Measurements from ENCODE around the gene MELK. TPM values are rescaled to one million over a fixed set of nuclear protein-coding genes. Genes with fewer than 3 reads are reported as not detected.

Gene MELK
- total RNA-seq, 1 donor from 2014 or later, result 11.0 TPM

DNA sequence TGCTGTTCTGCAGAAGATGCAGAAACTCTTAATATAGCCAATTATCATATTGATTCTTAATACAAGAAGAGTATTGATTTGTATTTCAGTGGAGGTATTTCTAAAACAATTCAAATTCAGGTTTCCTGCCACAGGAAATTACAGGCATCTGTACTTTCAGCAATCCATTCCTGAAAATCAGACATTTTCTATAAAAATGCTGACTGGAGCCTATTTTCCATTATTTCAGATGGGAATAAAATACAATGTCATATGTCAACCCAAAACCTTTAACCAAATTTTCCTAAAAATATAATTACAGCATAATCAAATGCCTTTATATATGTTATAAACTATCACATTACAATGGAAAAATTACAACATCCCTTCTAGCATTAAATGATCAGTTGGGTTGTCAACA lies 131.5 kb downstream of the MELK start:
- TF ChIP-seq, protein P1, sequence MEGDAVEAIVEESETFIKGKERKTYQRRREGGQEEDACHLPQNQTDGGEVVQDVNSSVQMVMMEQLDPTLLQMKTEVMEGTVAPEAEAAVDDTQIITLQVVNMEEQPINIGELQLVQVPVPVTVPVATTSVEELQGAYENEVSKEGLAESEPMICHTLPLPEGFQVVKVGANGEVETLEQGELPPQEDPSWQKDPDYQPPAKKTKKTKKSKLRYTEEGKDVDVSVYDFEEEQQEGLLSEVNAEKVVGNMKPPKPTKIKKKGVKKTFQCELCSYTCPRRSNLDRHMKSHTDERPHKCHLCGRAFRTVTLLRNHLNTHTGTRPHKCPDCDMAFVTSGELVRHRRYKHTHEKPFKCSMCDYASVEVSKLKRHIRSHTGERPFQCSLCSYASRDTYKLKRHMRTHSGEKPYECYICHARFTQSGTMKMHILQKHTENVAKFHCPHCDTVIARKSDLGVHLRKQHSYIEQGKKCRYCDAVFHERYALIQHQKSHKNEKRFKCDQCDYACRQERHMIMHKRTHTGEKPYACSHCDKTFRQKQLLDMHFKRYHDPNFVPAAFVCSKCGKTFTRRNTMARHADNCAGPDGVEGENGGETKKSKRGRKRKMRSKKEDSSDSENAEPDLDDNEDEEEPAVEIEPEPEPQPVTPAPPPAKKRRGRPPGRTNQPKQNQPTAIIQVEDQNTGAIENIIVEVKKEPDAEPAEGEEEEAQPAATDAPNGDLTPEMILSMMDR (IDR thresholded peaks at IDR 0.05), result no peak
- Mint-ChIP-seq H3K9me3 (ENCODE audit: unreplicated experiment) (peaks cover 3% of the 10 kb centered on the region), H3K27ac (ENCODE audit: unreplicated experiment) (no peak overlapping the region), H3K4me3 (ENCODE audit: unreplicated experiment) (no peak overlapping the region), H3K4me1 (ENCODE audit: unreplicated experiment) (no peaks in the 10 kb centered on the region), H3K27me3 (ENCODE audit: unreplicated experiment) (peaks cover 50% of the 10 kb centered on the region), H3K36me3 (ENCODE audit: unreplicated experiment) (no peaks in the 10 kb centered on the region)
- DNase-seq (ENCODE audit: extremely low spot score, unreplicated experiment), result no peak

DNA sequence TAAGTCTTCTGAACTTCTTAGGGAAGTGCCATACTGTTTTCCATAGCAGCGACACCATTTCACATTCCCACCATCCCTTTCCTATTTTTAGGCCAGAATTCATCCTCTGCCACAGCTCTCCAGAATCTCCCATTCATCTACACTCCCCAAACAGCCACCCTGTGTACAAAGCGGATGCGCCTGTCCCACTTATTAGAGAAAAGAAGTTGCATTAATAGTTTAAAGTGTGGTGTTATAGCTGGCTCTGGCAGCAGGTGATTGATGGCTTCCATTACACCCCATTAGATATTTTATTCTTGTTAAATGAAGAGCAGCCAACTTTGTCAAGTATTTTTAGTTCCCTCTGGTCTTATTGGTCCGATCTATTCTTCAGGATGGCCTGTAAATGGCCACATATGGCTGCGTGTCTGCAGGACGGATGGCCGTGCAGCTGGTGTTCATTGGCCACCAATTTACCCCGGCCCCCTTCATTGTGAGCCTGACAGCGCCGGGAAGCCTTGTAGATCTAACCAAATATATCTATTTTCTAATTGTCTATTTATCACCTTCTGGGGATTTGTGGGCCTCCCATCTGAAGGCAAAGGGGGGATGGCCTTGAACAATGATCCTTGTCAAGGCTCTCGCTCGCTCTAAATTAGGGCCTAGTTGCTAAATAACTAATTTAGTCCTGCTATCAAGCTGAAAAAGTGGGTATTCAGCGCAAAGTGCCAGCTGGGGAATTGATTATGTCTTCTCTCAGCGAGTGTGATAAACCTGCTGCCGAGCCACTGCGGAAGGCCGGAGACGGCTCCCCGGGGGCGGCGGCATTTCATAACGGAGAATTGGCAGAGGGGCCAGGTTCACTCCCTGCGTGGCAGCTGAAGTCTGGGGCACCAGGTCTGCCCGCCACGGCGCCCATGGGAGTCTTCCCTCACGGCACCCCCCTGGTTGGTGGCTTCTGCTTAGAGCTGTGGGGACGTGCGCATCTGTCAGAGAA lies 141.1 kb downstream of the MELK start:
- no peak for DNase-seq (ENCODE audit: extremely low spot score, unreplicated experiment)
- Mint-ChIP-seq H3K4me1 (ENCODE audit: unreplicated experiment) (no peaks in the 10 kb centered on the region), H3K27ac (ENCODE audit: unreplicated experiment) (no peak overlapping the region), H3K9me3 (ENCODE audit: unreplicated experiment) (no peaks in the 10 kb centered on the region), H3K4me3 (ENCODE audit: unreplicated experiment) (no peak overlapping the region), H3K27me3 (ENCODE audit: unreplicated experiment) (peaks cover 59% of the 10 kb centered on the region), H3K36me3 (ENCODE audit: unreplicated experiment) (no peaks in the 10 kb centered on the region)
- TF ChIP-seq, protein P1 (IDR thresholded peaks at IDR 0.05), result no peak

DNA sequence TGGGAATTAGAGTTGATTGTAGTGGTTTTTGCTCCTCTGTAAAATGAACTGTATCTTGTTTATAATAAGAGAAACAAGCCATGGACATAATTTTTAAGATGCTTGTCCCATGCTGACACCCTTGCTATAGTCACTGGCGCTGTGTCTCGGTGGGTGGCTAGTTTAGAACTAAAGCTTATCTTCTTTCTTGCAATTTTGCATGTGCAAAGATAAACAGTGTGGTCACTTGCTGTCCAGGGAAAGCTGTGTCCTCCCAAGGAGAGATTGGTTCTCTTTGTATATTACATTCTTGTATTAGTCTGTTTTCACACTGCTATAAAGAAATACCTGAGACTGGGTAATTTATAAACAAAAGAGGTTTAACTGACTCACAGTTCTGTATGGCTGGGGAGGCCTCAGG lies 143.8 kb downstream of the MELK start:
- TF ChIP-seq, protein P1 (IDR thresholded peaks at IDR 0.05), result no peak
- H3K4me3 Mint-ChIP-seq (ENCODE audit: unreplicated experiment), result no peak overlapping the region
- no peaks in the 10 kb centered on the region for H3K36me3 Mint-ChIP-seq (ENCODE audit: unreplicated experiment)
- H3K4me1 Mint-ChIP-seq (ENCODE audit: unreplicated experiment), result no peaks in the 10 kb centered on the region
- no peak overlapping the region for H3K27ac Mint-ChIP-seq (ENCODE audit: unreplicated experiment)
- no peak for DNase-seq (ENCODE audit: extremely low spot score, unreplicated experiment)
- H3K27me3 Mint-ChIP-seq (ENCODE audit: unreplicated experiment), result peaks cover 61% of the 10 kb centered on the region
- no peaks in the 10 kb centered on the region for H3K9me3 Mint-ChIP-seq (ENCODE audit: unreplicated experiment)

DNA sequence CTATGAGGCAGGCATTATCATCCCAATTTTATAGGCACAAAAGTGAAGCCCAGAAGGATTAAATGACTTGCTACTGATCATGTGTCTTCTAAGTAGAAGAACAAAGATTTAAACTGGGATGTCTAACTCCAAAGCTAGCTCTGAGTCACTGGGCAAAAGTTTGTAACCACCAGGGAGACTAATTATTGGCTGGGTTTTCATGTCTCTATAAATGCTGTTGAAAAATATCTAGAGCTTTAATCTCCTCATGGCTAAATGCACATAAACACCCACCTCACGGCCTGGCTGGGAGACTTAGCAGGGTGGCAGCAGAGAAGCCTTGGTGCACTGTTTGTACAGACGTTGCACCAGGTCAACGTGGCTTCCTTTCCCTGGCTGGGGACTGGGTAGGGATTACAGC lies 144.6 kb downstream of the MELK start:
- DNase-seq (ENCODE audit: extremely low spot score, unreplicated experiment), result no peak
- TF ChIP-seq, protein P1 (IDR thresholded peaks at IDR 0.05), result no peak
- Mint-ChIP-seq H3K36me3 (ENCODE audit: unreplicated experiment) (no peaks in the 10 kb centered on the region), H3K9me3 (ENCODE audit: unreplicated experiment) (no peaks in the 10 kb centered on the region), H3K27me3 (ENCODE audit: unreplicated experiment) (peaks cover 60% of the 10 kb centered on the region), H3K27ac (ENCODE audit: unreplicated experiment) (no peak overlapping the region), H3K4me1 (ENCODE audit: unreplicated experiment) (no peaks in the 10 kb centered on the region), H3K4me3 (ENCODE audit: unreplicated experiment) (no peak overlapping the region)

DNA sequence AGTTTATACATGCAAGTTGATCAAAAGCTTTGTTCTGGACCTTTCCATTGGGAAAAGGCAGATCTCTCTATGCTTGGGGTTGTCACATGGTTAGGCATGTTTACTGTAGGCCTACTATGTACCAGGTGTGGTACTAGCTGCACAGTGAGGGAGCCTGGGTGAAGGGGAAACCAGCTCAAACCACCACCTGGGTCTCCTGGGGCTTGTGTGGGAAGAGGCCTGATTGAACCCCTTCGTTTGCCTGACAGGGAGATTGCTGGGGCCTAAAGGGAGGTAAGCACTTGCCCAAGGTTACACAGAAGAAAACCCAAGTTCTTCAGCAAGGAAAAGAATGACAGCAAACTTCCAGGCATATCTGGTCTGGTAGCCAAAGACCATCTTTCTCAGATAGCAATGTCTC lies 145.9 kb downstream of the MELK start:
- peaks cover 59% of the 10 kb centered on the region for H3K27me3 Mint-ChIP-seq (ENCODE audit: unreplicated experiment)
- H3K4me1 Mint-ChIP-seq (ENCODE audit: unreplicated experiment), result no peaks in the 10 kb centered on the region
- TF ChIP-seq, protein P1 (IDR thresholded peaks at IDR 0.05), result no peak
- no peak overlapping the region for H3K4me3 Mint-ChIP-seq (ENCODE audit: unreplicated experiment)
- no peaks in the 10 kb centered on the region for H3K36me3 Mint-ChIP-seq (ENCODE audit: unreplicated experiment)
- no peaks in the 10 kb centered on the region for H3K9me3 Mint-ChIP-seq (ENCODE audit: unreplicated experiment)
- no peak overlapping the region for H3K27ac Mint-ChIP-seq (ENCODE audit: unreplicated experiment)
- no peak for DNase-seq (ENCODE audit: extremely low spot score, unreplicated experiment)
